B cell (primary cell): ENCODE measurements around the gene TIRAP. TPM values are rescaled to one million over a fixed set of nuclear protein-coding genes. Genes with fewer than 3 reads are reported as not detected.

Experiments used
- ATAC-seq: fragments of 200-7000 bp; cut with Tn5 transposase; one replicate; pipeline ENCODE4 v1.10.0; 2021; ENCODE audit warnings: low read depth, mild to moderate bottlenecking, moderate number of reproducible peaks, moderate library complexity
- CTCF ChIA-PET: fragments of 350-600 bp; sonication (Branson Sonifier 250); formaldehyde crosslinking; loops from one replicate; lab custom pipeline; 2021; ENCODE audit warnings: antibody characterized with exemption, inconsistent platforms; lab: Charles Lee
- POLR2A ChIA-PET: fragments of 350-600 bp; sonication (Branson Sonifier 250); formaldehyde crosslinking; loops from one replicate; lab custom pipeline; 2021; ENCODE audit warnings: antibody characterized with exemption; lab: Charles Lee
- DNase-seq: peaks from one replicate; pipeline ENCODE4 v3.0.0; 2013
- H2AFZ ChIP-seq: 2 replicates; pipeline ENCODE4 v1.6.1; 2012; ENCODE audit warnings: mild to moderate bottlenecking, low read depth, low read length; ENCODE audit not compliant: insufficient read depth, poor library complexity, severe bottlenecking
- H3K27ac ChIP-seq, 2 donors: 1 replicate in 1 of 2; 2 replicates in 1 of 2; pipeline ENCODE4 v1.5.1; 2012 to 2013; ENCODE audit warnings: low read length in 2 of 2, mild to moderate bottlenecking in 2 of 2, moderate library complexity in 1 of 2
- H3K27me3 ChIP-seq, 4 experiments: fragments of 200-600 bp in 1 of 4; sonication (generic) in 1 of 4; replicated peaks in 1 of 4; 1 replicate in 2 of 4; 2 replicates in 2 of 4; pipeline versions ENCODE4 v1.6.1 to v1.7.0; 2013 to 2016; ENCODE audit warnings: low read length in 3 of 4, mild to moderate bottlenecking in 2 of 4, mixed read lengths in 1 of 4, moderate library complexity in 1 of 4; ENCODE audit not compliant: insufficient read depth in 4 of 4, control insufficient read depth in 3 of 4; ENCODE audit errors: control extremely low read depth in 1 of 4
- H3K36me3 ChIP-seq, 2 experiments: replicated peaks in 1 of 2; 1 replicate in 1 of 2; 2 replicates in 1 of 2; pipeline versions ENCODE4 v1.6.1 to v1.7.1; 2013; ENCODE audit warnings: low read length in 1 of 2; ENCODE audit not compliant: insufficient read depth in 2 of 2, control insufficient read depth in 1 of 2; ENCODE audit errors: control extremely low read depth in 1 of 2, extremely low read depth in 1 of 2
- H3K4me1 ChIP-seq, 2 donors: fragments of 200-600 bp in 1 of 2; sonication (generic) in 1 of 2; 1 replicate in 1 of 2; 2 replicates in 1 of 2; pipeline versions ENCODE4 v1.5.1 to v1.6.1; 2013 to 2017; ENCODE audit warnings: low read length in 2 of 2; ENCODE audit not compliant: control insufficient read depth in 2 of 2, insufficient read depth in 2 of 2
- H3K4me2 ChIP-seq: replicated peaks from 2 replicates; pipeline ENCODE3; 2012; ENCODE audit warnings: mild to moderate bottlenecking, low read depth, low read length; ENCODE audit not compliant: poor library complexity, severe bottlenecking
- H3K4me3 ChIP-seq, 5 experiments: fragments of 200-600 bp in 1 of 5; sonication (generic) in 1 of 5; 1 replicate in 3 of 5; 2 replicates in 2 of 5; pipeline versions ENCODE4 v1.5.1 to v1.7.0; 2011 to 2016; ENCODE audit warnings: low read length in 4 of 5, mild to moderate bottlenecking in 4 of 5, low read depth in 2 of 5, control low read depth in 1 of 5, moderate library complexity in 1 of 5; ENCODE audit not compliant: insufficient read depth in 1 of 5; ENCODE audit errors: control extremely low read depth in 1 of 5, extremely low read depth in 1 of 5
- H3K79me2 ChIP-seq: fragments of 200-600 bp; sonication (generic); one replicate; pipeline ENCODE4 v1.6.0; 2016; ENCODE audit warnings: low read length; ENCODE audit not compliant: control insufficient read depth, insufficient read depth
- H3K9ac ChIP-seq: fragments of 200-600 bp; sonication (generic); 2 replicates; pipeline ENCODE4 v1.6.1; 2017; ENCODE audit warnings: mild to moderate bottlenecking, low read length, moderate library complexity
- H3K9me3 ChIP-seq, 3 donors: one replicate each; pipeline versions ENCODE4 v1.6.1 to v1.7.1; 2013; ENCODE audit warnings: low read length in 2 of 3; ENCODE audit not compliant: control insufficient read depth in 2 of 3, insufficient read depth in 1 of 3; ENCODE audit errors: control extremely low read depth in 1 of 3
- H4K20me1 ChIP-seq: 2 replicates; pipeline ENCODE4 v1.6.0; 2012; ENCODE audit warnings: mild to moderate bottlenecking, low read length; ENCODE audit not compliant: insufficient read depth, control insufficient read depth, poor library complexity, severe bottlenecking
- H3K27ac Mint-ChIP-seq: one replicate; pipeline ENCODE4 v1.8.0; 2021; ENCODE audit warnings: mixed read lengths
- H3K27me3 Mint-ChIP-seq: one replicate; pipeline ENCODE4 v1.8.0; 2021; ENCODE audit warnings: mixed read lengths
- H3K4me1 Mint-ChIP-seq: one replicate; pipeline ENCODE4 v1.8.0; 2021; ENCODE audit warnings: mixed read lengths
- H3K4me3 Mint-ChIP-seq: one replicate; pipeline ENCODE4 v1.8.0; 2021; ENCODE audit warnings: mixed read lengths
- H3K9me3 Mint-ChIP-seq: one replicate; pipeline ENCODE4 v1.8.0; 2022; ENCODE audit warnings: mixed read lengths; ENCODE audit not compliant: insufficient read depth
- EZH2 ChIP-seq: IDR thresholded peaks from 2 replicates; pipeline ENCODE4 v1.6.1; 2012; ENCODE audit warnings: borderline replicate concordance, low read depth, mild to moderate bottlenecking, moderate library complexity, low read length; ENCODE audit not compliant: insufficient read depth, poor library complexity, severe bottlenecking
- WGBS: methylation state at CpG from one replicate; pipeline ENCODE4 v1.1.5; 2013; ENCODE audit warnings: missing lambda C conversion rate; ENCODE audit not compliant: insufficient coverage; 5-methylcytosine and 5-hydroxymethylcytosine counted together
- intact Hi-C: fragments of 100-400 bp; cut with micrococcal nuclease; formaldehyde crosslinking; loops from one replicate; pipeline ENCODE4 v1.10.0; 2022
- polyA plus RNA-seq: library from polyadenylated mRNA; depleted of rRNA; stranded (reverse); fragments of >200 nt; gene quantifications from 2 replicates; pipeline ENCODE4 v1.2.3, GENCODE V29; 2012
- total RNA-seq, 2 donors: library from RNA; stranded (reverse); fragments of 120-200 nt in 1 of 2; gene quantifications; 1 replicate in 1 of 2; 2 replicates in 1 of 2; pipeline versions ENCODE4 v1.2.3 to v1.2.4, GENCODE V29; 2013 to 2022
- TF ChIP-seq, protein P1 (sequence below): fragments of 200-600 bp; IDR thresholded peaks from one replicate; pipeline ENCODE4 v1.8.0; 2022; ENCODE audit warnings: antibody characterized with exemption, mild to moderate bottlenecking

Gene TIRAP
- total and polyA plus RNA-seq, 2 donors (not counting 1 experiment from before 2014, with no cell fraction given) = 9.9 to 25.1 TPM

GRCh38 chr11:126322996-126323395 is 40.1 kb downstream of the TIRAP start:
- Histone ChIP-seq H3K4me1 (peaks cover 5 to 10% of the 10 kb centered on the region in 2 donors), H3K36me3 (peaks cover 0 to 9% of the 10 kb centered on the region in 2 experiments), H3K9me3 (no peaks in the 10 kb centered on the region), H3K4me2 (no peak overlapping the region), H3K27me3 (no peaks in the 10 kb centered on the region), H2AFZ (no peak overlapping the region), H4K20me1 (peaks cover 17% of the 10 kb centered on the region), H3K79me2 (peaks cover 47% of the 10 kb centered on the region), H3K4me3 (no peak overlapping the region), H3K9ac (no peak overlapping the region), H3K27ac (no peak overlapping the region)
- DNase-seq (no peak), ATAC-seq (no peak)
- H3K27me3 Mint-ChIP-seq = no peaks in the 10 kb centered on the region
- WGBS = no CpG with 5 or more reads among the region's 3 CpGs
- H3K4me3 Mint-ChIP-seq = no peak overlapping the region
- ChIA-PET POLR2A (no interaction called here), CTCF (interaction anchor here (0.7 to 1.8 kb wide), 2 partner anchors 12 to 161 kb away, joined by 3 to 5 read pairs; no protein-coding TSS in a partner anchor)
- no peak overlapping the region for H3K27ac Mint-ChIP-seq
- H3K4me1 Mint-ChIP-seq = peaks cover 16% of the 10 kb centered on the region
- TF ChIP-seq, protein P1, sequence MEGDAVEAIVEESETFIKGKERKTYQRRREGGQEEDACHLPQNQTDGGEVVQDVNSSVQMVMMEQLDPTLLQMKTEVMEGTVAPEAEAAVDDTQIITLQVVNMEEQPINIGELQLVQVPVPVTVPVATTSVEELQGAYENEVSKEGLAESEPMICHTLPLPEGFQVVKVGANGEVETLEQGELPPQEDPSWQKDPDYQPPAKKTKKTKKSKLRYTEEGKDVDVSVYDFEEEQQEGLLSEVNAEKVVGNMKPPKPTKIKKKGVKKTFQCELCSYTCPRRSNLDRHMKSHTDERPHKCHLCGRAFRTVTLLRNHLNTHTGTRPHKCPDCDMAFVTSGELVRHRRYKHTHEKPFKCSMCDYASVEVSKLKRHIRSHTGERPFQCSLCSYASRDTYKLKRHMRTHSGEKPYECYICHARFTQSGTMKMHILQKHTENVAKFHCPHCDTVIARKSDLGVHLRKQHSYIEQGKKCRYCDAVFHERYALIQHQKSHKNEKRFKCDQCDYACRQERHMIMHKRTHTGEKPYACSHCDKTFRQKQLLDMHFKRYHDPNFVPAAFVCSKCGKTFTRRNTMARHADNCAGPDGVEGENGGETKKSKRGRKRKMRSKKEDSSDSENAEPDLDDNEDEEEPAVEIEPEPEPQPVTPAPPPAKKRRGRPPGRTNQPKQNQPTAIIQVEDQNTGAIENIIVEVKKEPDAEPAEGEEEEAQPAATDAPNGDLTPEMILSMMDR = no peak
- TF ChIP-seq EZH2 = no peak
- no peaks in the 10 kb centered on the region for H3K9me3 Mint-ChIP-seq
- intact Hi-C loops = no loop called here

DNA sequence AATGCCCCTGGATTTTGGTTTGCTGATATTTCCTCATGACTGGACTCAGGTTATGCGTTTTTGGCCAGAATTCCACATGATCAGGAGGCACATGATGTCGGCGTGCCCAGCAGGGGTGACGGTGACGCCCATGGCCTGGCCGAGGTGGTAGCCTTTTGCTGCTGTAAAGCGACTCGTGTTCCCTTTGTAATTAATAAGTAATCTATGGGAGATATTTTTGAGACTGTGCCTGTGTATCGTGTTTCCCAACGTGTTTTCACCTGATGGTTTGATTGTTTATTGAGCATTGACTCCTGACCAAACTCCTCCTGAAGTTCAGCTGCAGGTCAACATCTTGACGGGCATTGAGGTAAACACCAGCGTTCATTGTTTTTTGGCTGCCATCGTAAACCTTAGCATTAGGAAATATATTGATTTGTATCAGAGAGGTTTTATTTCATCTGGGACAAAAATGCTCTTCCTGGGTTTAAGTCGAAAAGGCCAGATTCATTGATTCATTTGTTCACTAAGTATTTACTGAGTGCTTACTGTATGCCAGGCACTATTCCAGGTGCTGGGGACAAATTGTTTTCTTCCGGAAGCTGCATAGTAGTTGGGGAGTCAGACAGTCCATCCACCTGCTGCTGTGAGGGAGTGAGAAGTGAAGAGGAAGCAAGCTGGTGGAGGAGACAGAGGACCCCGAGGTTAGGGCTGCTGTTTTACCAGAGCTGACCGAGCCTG is 44.5 kb downstream of the TIRAP start:
- CTCF ChIA-PET = no interaction called here
- Mint-ChIP-seq H3K27me3 (no peaks in the 10 kb centered on the region), H3K9me3 (no peaks in the 10 kb centered on the region), H3K27ac (no peak overlapping the region), H3K4me3 (no peak overlapping the region), H3K4me1 (no peaks in the 10 kb centered on the region)
- H3K27me3 ChIP-seq = no peaks in the 10 kb centered on the region
- no peaks in the 10 kb centered on the region for H3K4me1 ChIP-seq
- H3K9me3 ChIP-seq = no peaks in the 10 kb centered on the region
- 92% methylated on average over 17 of the region's 17 CpGs for WGBS
- DNase-seq (no peak), ATAC-seq (no peak)
- no peak overlapping the region for H3K4me3 ChIP-seq
- no peak overlapping the region for H3K4me2 ChIP-seq
- H3K79me2 ChIP-seq = peaks cover 26% of the 10 kb centered on the region
- intact Hi-C loops = no loop called here
- H4K20me1 ChIP-seq = peaks cover 23% of the 10 kb centered on the region
- TF ChIP-seq EZH2 = no peak
- TF ChIP-seq, protein P1 = no peak
- POLR2A ChIA-PET = no interaction called here
- no peak overlapping the region for H3K9ac ChIP-seq
- H3K27ac ChIP-seq = no peak overlapping the region
- H2AFZ ChIP-seq = no peak overlapping the region
- peaks cover 0 to 31% of the 10 kb centered on the region in 2 experiments for H3K36me3 ChIP-seq
